PC-3 (cell line): Measurements from ENCODE around the gene C16orf95. TPM values are rescaled to one million over a fixed set of nuclear protein-coding genes. Genes with fewer than 3 reads are reported as not detected.
A peak's percentile ranks its signal among the peaks of the same experiment; 100 is the strongest.

Experiments used
- ATAC-seq: fragments of 200-7000 bp; cut with Tn5 transposase; 2 replicates; pipeline ENCODE4 v1.9.1; 2020; ENCODE audit warnings: mild to moderate bottlenecking, moderate library complexity
- BruUV-seq: library from RNA; stranded (reverse); fragments of 400-500 nt; replicated peaks from 2 replicates; lab custom pipeline; 2021; lab: Mats Ljungman, UMichigan
- CTCF ChIA-PET: fragments of 300-600 bp; sonication (Branson Sonifier 250); formaldehyde crosslinking; loops from one replicate; lab custom pipeline; 2022; ENCODE audit warnings: antibody characterized with exemption; lab: Charles Lee
- POLR2A ChIA-PET: fragments of 300-600 bp; sonication (Branson Sonifier 250); formaldehyde crosslinking; loops from one replicate; lab custom pipeline; 2022; ENCODE audit warnings: antibody characterized with exemption; ENCODE audit not compliant: unreplicated experiment; lab: Charles Lee
- DNase-seq: peaks from one replicate; pipeline ENCODE4 v3.0.0-alpha.2; 2015
- H2AFZ ChIP-seq: fragments of 300-600 bp; sonication (generic); 2 replicates; pipeline ENCODE4 v1.6.0; 2016; ENCODE audit warnings: antibody characterized with exemption, low read length
- H3F3A ChIP-seq: fragments of 300-600 bp; sonication (generic); one replicate; pipeline ENCODE4 v1.6.0; 2017; ENCODE audit warnings: antibody characterized with exemption, low read length, control low read depth, mild to moderate bottlenecking; ENCODE audit not compliant: unreplicated experiment
- H3K27ac ChIP-seq: fragments of 300-600 bp; sonication (generic); 2 replicates; pipeline ENCODE4 v1.5.1; 2016; ENCODE audit warnings: mild to moderate bottlenecking, low read length
- H3K27me3 ChIP-seq: fragments of 300-600 bp; sonication (generic); 2 replicates; pipeline ENCODE4 v1.6.1; 2016; ENCODE audit warnings: low read length, mixed read lengths
- H3K36me3 ChIP-seq: fragments of 300-600 bp; sonication (generic); 2 replicates; pipeline ENCODE4 v1.6.1; 2016; ENCODE audit warnings: low read depth, mixed run types, low read length, mixed read lengths
- H3K4me1 ChIP-seq: fragments of 300-600 bp; sonication (generic); 2 replicates; pipeline ENCODE4 v1.5.1; 2016; ENCODE audit warnings: low read length; ENCODE audit not compliant: insufficient read depth
- H3K4me2 ChIP-seq: fragments of 300-600 bp; sonication (generic); 2 replicates; pipeline ENCODE4 v1.6.0; 2016; ENCODE audit warnings: low read length
- H3K4me3 ChIP-seq: fragments of 300-600 bp; sonication (generic); 2 replicates; pipeline ENCODE4 v1.5.1; 2016; ENCODE audit warnings: mild to moderate bottlenecking, low read length, mixed read lengths
- H3K79me2 ChIP-seq: fragments of 300-600 bp; sonication (generic); 2 replicates; pipeline ENCODE4 v1.6.1; 2017; ENCODE audit warnings: low read length, mixed read lengths
- H3K9ac ChIP-seq: fragments of 300-600 bp; sonication (generic); 2 replicates; pipeline ENCODE4 v1.6.0; 2016; ENCODE audit warnings: mild to moderate bottlenecking, low read length
- H3K9me2 ChIP-seq: fragments of 300-600 bp; sonication (generic); replicated peaks from 2 replicates; pipeline ENCODE4 v1.6.1; 2016; ENCODE audit warnings: mixed run types, low read length, mixed read lengths
- H3K9me3 ChIP-seq: fragments of 300-600 bp; sonication (generic); 2 replicates; pipeline ENCODE4 v1.6.1; 2016; ENCODE audit warnings: low read length, mixed read lengths
- H4K20me1 ChIP-seq: fragments of 300-600 bp; sonication (generic); 2 replicates; pipeline ENCODE4 v1.6.1; 2016; ENCODE audit warnings: low read length, mixed read lengths
- EZH2 ChIP-seq: fragments of 300-600 bp; sonication (generic); IDR thresholded peaks from one replicate; pipeline ENCODE4 v1.6.1; 2017; ENCODE audit warnings: antibody characterized with exemption, mild to moderate bottlenecking, low read length; ENCODE audit not compliant: unreplicated experiment
- EZH2phosphoT487 ChIP-seq: fragments of 300-600 bp; sonication (generic); IDR thresholded peaks from 2 replicates; pipeline ENCODE4 v1.6.1; 2018; ENCODE audit warnings: mild to moderate bottlenecking, antibody characterized with exemption, low read length, borderline replicate concordance
- intact Hi-C: fragments of 100-400 bp; cut with micrococcal nuclease; formaldehyde crosslinking; loops from 2 replicates; pipeline ENCODE4 v1.9.0; 2023
- total RNA-seq: library from RNA; depleted of rRNA; stranded (reverse); fragments of >200 nt; gene quantifications from 2 replicates; pipeline ENCODE4 v1.2.3, GENCODE V29; 2014
- TF ChIP-seq, protein P1 (sequence below): fragments of 300-600 bp; sonication (generic); conservative IDR thresholded peaks from 2 replicates; pipeline ENCODE4 v1.5.1; 2017; ENCODE audit warnings: antibody characterized with exemption, low read depth, mild to moderate bottlenecking, low read length

Gene C16orf95
- total RNA-seq, 1 experiment from 2014 or later: 2.4 TPM

DNA sequence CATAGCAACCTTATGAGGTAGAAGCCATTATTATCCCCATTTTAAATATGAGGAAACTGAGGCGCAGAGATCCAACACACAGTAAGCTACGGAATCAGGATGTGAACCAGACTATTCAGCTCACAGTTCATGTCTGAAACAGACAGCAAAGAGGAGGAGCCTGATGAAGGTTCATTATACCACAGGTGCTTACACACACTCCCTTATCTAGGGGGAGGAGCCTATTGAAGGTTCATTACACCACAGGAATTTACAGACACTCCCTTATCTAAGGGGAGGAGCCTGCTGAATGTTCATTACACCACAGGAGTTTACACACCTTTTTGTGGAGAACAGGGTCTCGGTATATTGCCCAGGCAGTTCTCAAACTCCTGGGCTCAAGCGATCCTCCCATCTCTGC is 21.9 kb downstream of the C16orf95 start:
- ChIA-PET POLR2A (no interaction called here), CTCF (no interaction called here)
- TF ChIP-seq EZH2: no peak
- TF ChIP-seq, protein P1, sequence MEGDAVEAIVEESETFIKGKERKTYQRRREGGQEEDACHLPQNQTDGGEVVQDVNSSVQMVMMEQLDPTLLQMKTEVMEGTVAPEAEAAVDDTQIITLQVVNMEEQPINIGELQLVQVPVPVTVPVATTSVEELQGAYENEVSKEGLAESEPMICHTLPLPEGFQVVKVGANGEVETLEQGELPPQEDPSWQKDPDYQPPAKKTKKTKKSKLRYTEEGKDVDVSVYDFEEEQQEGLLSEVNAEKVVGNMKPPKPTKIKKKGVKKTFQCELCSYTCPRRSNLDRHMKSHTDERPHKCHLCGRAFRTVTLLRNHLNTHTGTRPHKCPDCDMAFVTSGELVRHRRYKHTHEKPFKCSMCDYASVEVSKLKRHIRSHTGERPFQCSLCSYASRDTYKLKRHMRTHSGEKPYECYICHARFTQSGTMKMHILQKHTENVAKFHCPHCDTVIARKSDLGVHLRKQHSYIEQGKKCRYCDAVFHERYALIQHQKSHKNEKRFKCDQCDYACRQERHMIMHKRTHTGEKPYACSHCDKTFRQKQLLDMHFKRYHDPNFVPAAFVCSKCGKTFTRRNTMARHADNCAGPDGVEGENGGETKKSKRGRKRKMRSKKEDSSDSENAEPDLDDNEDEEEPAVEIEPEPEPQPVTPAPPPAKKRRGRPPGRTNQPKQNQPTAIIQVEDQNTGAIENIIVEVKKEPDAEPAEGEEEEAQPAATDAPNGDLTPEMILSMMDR: no peak
- no peaks in the 10 kb centered on the region for H3K79me2 ChIP-seq
- ATAC-seq (peak; percentile 50), DNase-seq (peak; percentile 45)
- no peaks in the 10 kb centered on the region for H3K9me3 ChIP-seq
- no peak overlapping the region for H3K4me3 ChIP-seq
- H4K20me1 ChIP-seq: no peaks in the 10 kb centered on the region
- no peaks in the 10 kb centered on the region for H3K36me3 ChIP-seq
- no peak overlapping the region for H2AFZ ChIP-seq
- H3K9ac ChIP-seq: no peak overlapping the region
- H3K4me2 ChIP-seq: no peak overlapping the region
- intact Hi-C loops: no loop called here
- H3K9me2 ChIP-seq: no peaks in the 10 kb centered on the region
- BruUV-seq: no TSS peak
- H3K27ac ChIP-seq: no peak overlapping the region
- H3K4me1 ChIP-seq: no peaks in the 10 kb centered on the region
- no peaks in the 10 kb centered on the region for H3K27me3 ChIP-seq
- H3F3A ChIP-seq: no peaks in the 10 kb centered on the region

DNA sequence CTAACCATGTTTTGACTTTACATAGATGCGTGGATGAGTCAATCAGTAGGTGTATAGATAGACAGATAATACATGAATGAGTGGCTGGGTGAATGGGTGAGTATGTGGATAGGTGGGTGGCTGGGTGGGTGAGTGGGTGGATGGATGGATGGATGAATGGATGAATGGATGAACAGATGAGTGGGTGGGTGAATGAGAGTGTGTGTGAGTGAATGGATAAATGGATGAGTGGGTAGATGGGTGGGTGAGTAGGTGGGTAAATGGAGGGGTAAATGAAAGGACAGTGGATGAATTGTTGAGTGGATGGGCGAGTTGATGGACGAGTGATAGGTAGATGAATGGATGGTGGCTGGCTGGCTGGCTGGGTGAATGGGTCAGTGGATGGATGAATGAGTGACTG is 23.2 kb downstream of the C16orf95 start:
- BruUV-seq: no TSS peak
- H3K36me3 ChIP-seq: no peaks in the 10 kb centered on the region

DNA sequence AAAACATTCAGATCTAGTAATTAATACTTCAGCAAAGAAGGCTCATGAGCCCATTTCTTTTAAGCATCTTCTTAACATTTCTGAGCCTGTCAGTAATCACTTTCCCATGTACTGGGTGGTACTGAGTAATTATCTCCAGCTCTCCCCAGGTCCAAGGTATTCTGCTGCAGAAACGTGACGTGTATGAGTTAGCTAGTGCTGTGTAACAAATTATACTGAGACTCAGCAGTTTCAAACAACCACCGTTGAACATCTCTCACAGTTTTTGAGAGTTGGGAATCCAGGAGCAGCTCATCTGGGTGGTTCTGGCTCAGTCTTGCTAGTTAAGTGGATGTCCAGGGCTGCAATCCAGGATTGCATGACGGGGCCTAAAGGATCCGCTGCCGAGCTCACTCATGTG is 25.2 kb downstream of the C16orf95 start:
- BruUV-seq: no TSS peak
- Histone ChIP-seq H3K36me3 (no peaks in the 10 kb centered on the region), H4K20me1 (no peaks in the 10 kb centered on the region), H3K9me3 (no peaks in the 10 kb centered on the region), H3K9me2 (no peaks in the 10 kb centered on the region), H3K9ac (no peak overlapping the region), H3K4me2 (no peak overlapping the region), H2AFZ (no peak overlapping the region), H3K4me1 (no peaks in the 10 kb centered on the region), H3K27ac (no peak overlapping the region), H3F3A (no peaks in the 10 kb centered on the region), H3K79me2 (no peaks in the 10 kb centered on the region), H3K4me3 (no peak overlapping the region), H3K27me3 (no peaks in the 10 kb centered on the region)
- CTCF ChIA-PET: no interaction called here
- TF ChIP-seq, protein P1: no peak
- no peak for TF ChIP-seq EZH2phosphoT487
- TF ChIP-seq EZH2: no peak
- POLR2A ChIA-PET: no interaction called here
- DNase-seq: no peak
- intact Hi-C loops: no loop called here
- ATAC-seq: no peak

More for the DNA sequence above, 23.2 kb downstream of the C16orf95 start:
- Histone ChIP-seq H3K4me3 (no peak overlapping the region), H3K9me2 (no peaks in the 10 kb centered on the region), H3K9ac (no peak overlapping the region), H2AFZ (no peak overlapping the region), H3K27me3 (no peaks in the 10 kb centered on the region), H4K20me1 (no peaks in the 10 kb centered on the region), H3F3A (no peaks in the 10 kb centered on the region), H3K4me1 (no peaks in the 10 kb centered on the region), H3K9me3 (no peaks in the 10 kb centered on the region), H3K4me2 (no peak overlapping the region), H3K27ac (no peak overlapping the region), H3K79me2 (no peaks in the 10 kb centered on the region)
- intact Hi-C loops: no loop called here
- ATAC-seq: no peak
- ChIA-PET POLR2A (no interaction called here), CTCF (no interaction called here)
- no peak for DNase-seq
- no peak for TF ChIP-seq EZH2phosphoT487
- TF ChIP-seq EZH2: no peak
- TF ChIP-seq, protein P1: no peak
